Measurements from ENCODE around the gene WDR33.

GRCh38 chr2:127673291-127674069 lies 137.5 kb downstream of the WDR33 start:
- TF ChIP-seq, protein P1, sequence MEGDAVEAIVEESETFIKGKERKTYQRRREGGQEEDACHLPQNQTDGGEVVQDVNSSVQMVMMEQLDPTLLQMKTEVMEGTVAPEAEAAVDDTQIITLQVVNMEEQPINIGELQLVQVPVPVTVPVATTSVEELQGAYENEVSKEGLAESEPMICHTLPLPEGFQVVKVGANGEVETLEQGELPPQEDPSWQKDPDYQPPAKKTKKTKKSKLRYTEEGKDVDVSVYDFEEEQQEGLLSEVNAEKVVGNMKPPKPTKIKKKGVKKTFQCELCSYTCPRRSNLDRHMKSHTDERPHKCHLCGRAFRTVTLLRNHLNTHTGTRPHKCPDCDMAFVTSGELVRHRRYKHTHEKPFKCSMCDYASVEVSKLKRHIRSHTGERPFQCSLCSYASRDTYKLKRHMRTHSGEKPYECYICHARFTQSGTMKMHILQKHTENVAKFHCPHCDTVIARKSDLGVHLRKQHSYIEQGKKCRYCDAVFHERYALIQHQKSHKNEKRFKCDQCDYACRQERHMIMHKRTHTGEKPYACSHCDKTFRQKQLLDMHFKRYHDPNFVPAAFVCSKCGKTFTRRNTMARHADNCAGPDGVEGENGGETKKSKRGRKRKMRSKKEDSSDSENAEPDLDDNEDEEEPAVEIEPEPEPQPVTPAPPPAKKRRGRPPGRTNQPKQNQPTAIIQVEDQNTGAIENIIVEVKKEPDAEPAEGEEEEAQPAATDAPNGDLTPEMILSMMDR (IDR thresholded peaks at IDR 0.05): no peak
- no peak for TF ChIP-seq POLR2A (IDR thresholded peaks at IDR 0.05)
